Mononuclear cell (primary cell): Measurements from ENCODE around the gene CLDND2. TPM values are rescaled to one million over a fixed set of nuclear protein-coding genes. Genes with fewer than 3 reads are reported as not detected.

Experiments used
- H3K27me3 ChIP-seq: 2 replicates; pipeline ENCODE4 v1.6.0; 2011; ENCODE audit warnings: low read length, control low read depth; ENCODE audit not compliant: insufficient read depth
- H3K4me1 ChIP-seq: 2 replicates; pipeline ENCODE4 v1.5.1; 2011; ENCODE audit warnings: mild to moderate bottlenecking, low read length, control low read depth; ENCODE audit not compliant: insufficient read depth
- H3K4me3 ChIP-seq: 2 replicates; pipeline ENCODE4 v1.5.1; 2011; ENCODE audit warnings: mild to moderate bottlenecking, low read length, moderate library complexity
- H3K9me3 ChIP-seq: 2 replicates; pipeline ENCODE4 v1.5.1; 2011; ENCODE audit warnings: low read depth, mild to moderate bottlenecking, control low read depth, low read length
- total RNA-seq: library from RNA; depleted of rRNA; stranded (reverse); fragments of >200 nt; gene quantifications from one replicate; pipeline ENCODE4 v1.2.3, GENCODE V29; 2012

CLDND2 gene
- total RNA-seq, 1 donor: 0.10 TPM

DNA sequence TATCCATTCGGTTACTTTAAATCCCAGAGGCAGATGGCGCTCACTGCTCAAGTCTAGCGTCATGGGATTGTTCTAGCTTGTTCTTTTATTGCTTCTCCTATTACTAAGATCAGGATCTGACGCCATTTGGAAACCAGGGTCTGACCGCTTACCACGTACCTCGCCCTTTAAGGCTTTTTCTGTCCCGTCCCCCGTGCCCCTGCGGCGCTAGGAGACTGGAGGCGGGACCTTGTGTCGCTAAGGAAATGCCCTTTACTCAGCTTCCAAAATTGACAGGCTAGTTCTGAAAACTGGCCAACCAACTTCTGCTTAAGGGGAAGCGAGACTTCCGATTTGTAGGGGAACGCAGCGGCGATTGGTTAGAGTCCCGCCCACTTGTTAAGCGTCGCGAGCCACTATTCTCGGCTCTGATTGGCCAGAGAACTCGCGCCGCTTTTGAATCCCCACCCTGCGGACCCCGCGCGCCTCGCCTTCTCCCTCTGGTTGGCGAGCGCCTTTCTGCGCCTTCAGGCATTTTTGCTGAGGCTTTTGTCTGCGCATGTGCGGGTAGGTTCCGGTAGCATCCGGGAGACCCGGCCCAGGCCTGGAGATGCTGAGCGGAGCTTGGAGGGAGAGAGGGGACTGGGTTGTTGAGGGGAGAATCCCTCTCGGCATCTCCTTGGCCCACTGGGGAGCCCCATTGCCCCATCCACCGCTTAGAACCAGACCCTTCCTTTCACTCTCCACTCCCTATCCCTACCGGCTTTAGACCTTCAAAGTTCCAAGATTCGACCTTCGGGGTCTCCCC, 25.4 kb upstream of the CLDND2 start:
- no peaks in the 10 kb centered on the region for H3K27me3 ChIP-seq
- peak overlapping the region; percentile 35 for H3K4me3 ChIP-seq
- H3K9me3 ChIP-seq: no peaks in the 10 kb centered on the region
- peaks cover 42% of the 10 kb centered on the region for H3K4me1 ChIP-seq

DNA sequence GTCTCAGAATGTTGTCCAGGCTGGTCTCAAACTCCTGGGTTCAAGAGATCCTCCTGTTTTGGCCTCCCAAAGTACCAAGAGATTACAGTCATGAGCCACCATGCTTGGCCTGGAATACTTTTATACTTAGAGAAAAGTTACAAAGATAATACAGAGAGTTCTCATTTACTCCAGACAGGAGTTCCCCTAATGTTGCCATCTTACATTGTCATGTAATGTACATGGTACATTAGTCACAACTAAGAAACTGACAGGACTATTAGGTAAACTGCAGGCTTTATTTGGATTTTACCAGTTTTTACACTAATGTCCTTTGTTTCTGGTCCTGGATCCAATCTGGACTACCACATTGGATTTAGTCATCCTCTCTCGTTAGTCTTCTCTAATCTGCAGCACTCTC, 23.9 kb upstream of the CLDND2 start:
- Histone ChIP-seq H3K27me3 (no peaks in the 10 kb centered on the region), H3K9me3 (no peaks in the 10 kb centered on the region), H3K4me1 (peaks cover 42% of the 10 kb centered on the region), H3K4me3 (no peak overlapping the region)

DNA sequence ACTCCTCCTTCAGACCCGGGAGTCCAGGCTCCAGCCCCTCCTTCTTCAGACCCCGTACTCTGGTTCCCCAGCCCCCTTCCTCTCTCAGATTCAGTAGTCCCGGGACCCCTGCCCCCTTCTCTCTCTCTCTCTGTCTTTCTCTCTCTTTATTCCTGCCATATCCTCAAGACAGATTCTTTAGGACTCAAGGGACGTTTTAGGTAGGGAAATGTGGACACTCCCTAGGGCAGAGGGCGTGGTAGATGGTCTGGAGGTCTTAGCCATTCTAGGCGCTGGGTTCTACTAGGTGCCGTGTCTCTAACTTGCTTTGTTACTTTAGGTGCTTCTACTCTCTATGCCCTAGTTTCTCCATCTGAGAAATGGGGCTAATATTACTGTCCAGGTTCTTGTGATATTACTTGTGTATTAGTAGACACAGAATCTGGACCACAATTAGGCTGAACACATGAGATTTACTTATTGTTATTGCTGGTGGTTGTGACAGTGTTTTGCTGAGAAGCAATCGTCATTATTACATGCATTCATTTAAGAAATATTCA, 22.3 kb upstream of the CLDND2 start:
- H3K27me3 ChIP-seq: no peaks in the 10 kb centered on the region
- H3K9me3 ChIP-seq: no peaks in the 10 kb centered on the region
- H3K4me3 ChIP-seq: peak overlapping the region; percentile 3
- H3K4me1 ChIP-seq: peaks cover 40% of the 10 kb centered on the region

DNA sequence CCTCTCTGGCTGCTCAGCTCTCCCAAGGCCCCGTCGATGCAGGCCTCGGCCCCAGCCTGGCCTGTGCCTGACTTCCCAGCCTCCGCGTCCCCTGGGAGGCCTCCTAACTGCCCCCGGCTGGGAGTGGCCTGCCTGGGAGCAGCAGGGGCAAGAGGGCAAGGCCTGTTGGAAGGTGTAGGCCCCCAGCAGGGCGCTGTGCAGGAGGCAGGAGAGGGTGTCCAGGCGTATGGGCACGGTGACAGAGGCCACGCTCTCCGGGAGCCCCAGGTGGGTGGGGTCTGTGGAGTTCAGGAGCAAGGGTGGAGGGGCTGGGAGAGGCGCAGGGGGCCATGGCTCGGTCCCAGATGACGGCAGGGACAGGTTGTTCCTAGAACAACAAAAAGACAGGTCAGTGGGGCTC, 20.3 kb upstream of the CLDND2 start:
- Histone ChIP-seq H3K27me3 (no peaks in the 10 kb centered on the region), H3K4me3 (no peak overlapping the region), H3K9me3 (no peaks in the 10 kb centered on the region), H3K4me1 (peaks cover 20% of the 10 kb centered on the region)

DNA sequence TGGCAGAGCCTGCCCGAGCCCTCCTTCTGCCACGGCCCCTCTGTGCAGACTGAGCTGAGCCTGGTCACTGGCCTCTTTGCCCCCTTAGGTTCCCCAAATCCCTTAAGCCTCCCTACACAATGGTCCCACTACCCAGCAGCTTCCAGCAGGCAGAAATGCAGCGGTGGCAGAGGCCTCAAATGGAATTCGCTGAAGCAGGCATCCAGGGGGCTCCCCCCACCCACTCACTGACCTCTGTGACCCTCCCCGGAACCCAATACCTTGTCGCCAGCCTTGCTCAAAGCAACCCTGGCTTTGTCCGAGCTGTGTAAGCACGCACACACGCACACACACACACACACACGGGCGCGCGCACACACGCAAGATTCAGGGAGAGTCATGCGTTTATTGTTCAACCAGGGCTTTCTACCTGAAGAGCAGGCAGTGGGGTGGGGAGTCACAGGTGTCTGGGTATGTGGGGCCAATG, 19.2 kb upstream of the CLDND2 start, which contains the start of gene LIM2:
TSS of gene LIM2 (minus strand) at position 51 of the 466 bp plus-strand sequence. CDS start 531 bp downstream, outside the sequence.
- peaks cover 14% of the 10 kb centered on the region for H3K4me1 ChIP-seq
- no peaks in the 10 kb centered on the region for H3K27me3 ChIP-seq
- H3K4me3 ChIP-seq: peak within 1 kb of the TSS; percentile 30

DNA sequence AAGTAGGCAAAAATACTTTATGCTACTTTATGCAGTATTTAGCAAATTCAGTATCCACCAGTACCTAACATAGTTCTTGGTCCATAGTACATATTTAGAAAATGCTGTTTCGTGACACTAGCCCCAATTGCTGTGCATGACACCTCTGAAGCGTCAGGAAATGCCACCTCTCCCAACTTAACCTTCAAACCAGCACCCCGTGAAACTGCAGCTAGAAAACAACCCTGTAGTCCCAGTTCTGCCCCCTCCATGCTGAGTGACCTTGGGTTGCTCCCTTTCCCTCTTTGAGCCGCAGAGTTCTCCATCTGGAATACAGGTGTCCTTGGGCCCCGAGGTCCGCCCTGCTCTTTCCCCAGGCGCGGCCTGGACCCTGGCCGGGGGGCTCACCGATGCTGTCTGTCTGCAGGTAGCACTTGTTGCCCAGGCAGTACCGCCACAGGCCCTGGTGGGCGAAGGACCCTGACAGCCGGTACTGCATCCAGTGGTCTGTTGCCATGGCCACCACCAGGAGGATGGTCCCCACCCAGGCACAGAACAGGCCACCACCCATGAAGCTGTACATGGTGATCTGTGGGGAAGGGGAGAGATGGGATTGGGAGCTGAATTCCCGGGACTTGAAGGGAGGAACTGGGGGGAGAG, 18.2 kb upstream of the CLDND2 start:
- Histone ChIP-seq H3K9me3 (no peaks in the 10 kb centered on the region), H3K4me1 (peaks cover 14% of the 10 kb centered on the region), H3K27me3 (no peaks in the 10 kb centered on the region), H3K4me3 (peak overlapping the region; percentile 30)

More for the DNA sequence above, 19.2 kb upstream of the CLDND2 start, which contains the start of gene LIM2:
- H3K9me3 ChIP-seq: no peaks in the 10 kb centered on the region

DNA sequence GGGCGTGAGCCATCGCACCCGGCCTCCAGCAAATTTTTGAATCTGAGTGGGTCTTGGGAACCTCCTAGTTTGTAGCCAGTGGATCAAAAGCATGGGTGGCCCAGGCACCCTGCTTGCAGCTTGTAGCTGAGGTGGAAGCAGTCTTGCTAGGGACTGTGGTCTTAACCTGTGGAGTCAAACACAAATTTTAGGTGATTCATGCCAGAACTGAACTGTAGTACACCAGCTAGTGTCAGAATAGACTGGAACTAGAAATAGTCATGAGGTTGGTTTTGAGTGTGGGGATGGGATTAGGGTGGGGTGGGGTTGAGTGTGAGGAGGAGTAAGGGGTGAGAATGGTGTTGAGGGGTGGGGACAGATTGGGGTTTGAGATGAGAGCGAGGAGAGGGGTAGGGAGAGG, 13.2 kb upstream of the CLDND2 start:
- H3K4me1 ChIP-seq: no peaks in the 10 kb centered on the region

DNA sequence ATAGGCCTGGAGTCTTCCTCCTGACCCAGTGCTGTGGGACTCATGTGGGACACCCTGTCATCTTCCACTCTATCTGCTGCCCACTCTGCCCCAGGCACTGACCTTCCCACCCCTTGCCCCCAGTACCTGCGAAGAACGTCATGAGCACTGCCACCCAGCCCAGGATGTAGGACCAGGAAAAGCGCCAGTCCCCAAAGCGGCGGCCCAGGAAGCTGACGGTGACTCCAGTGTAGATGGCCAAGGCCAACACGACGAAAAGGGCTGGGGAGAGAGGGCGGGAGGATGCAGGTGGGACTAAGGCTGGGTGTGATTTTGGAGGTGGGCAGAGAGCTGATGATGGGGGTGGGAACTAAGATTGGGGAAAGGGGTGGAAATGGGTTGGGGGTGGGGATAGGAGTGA, 11.6 kb upstream of the CLDND2 start:
- H3K27me3 ChIP-seq: no peaks in the 10 kb centered on the region
- H3K9me3 ChIP-seq: no peaks in the 10 kb centered on the region
- peaks cover 10% of the 10 kb centered on the region for H3K4me1 ChIP-seq
- H3K4me3 ChIP-seq: no peak overlapping the region

More for the DNA sequence above, 13.2 kb upstream of the CLDND2 start:
- H3K27me3 ChIP-seq: no peaks in the 10 kb centered on the region
- H3K9me3 ChIP-seq: no peaks in the 10 kb centered on the region
- H3K4me3 ChIP-seq: no peak overlapping the region

DNA sequence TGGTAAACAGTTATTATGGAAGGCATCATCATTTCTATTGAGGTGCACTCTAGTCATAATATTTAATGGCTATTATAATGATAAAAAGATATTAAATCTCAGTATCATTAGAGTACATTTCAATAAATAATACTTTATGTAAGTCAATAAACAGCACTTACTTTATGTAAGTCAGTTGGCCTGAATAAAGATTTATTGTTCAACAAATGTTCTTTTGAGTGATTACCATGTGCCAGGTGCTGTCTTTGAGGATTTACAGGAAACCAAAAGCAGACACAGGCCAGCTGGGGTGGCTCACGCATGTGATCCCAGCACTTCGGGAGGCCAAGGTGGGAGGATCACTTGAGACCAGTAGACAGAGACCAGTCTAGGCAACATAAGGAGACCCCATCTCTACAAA, 8.6 kb upstream of the CLDND2 start:
- Histone ChIP-seq H3K4me1 (peaks cover 39% of the 10 kb centered on the region), H3K4me3 (no peak overlapping the region), H3K9me3 (no peaks in the 10 kb centered on the region), H3K27me3 (no peaks in the 10 kb centered on the region)

DNA sequence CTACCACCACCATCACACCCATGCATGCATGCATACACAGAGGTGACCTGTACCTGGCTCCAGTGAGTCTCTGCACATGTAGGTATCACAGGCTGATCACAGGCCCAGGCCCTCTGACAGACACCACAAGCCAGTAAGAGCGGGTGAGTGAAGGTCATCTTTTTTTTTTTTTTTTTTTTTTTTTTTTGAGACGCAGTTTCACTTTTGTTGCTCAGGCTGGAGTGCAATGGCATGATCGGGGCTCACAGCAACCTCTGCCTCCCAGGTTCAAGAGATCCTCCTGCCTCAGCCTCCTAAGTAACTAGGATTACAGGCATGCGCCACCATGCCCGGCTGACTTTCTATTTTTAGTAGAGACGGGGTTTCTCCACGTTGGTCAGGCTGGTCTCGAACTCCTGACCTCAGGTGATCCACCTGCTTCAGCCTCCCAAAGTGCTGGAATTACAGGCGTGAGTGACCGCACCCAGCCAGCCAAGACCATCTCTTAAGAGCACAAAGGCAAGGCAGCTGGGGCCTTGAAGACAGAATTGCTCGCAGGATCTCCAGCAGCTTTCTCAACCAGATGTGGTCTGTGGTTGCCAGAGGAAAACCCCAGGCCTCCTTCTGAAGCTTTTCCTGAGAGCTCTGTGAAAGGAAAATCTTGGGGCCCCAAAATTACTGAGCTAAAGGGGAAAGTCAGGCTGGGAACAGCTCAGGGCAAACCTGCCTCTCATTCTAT, 6.9 kb upstream of the CLDND2 start:
- Histone ChIP-seq H3K27me3 (no peaks in the 10 kb centered on the region), H3K4me1 (peaks cover 57% of the 10 kb centered on the region), H3K9me3 (no peaks in the 10 kb centered on the region), H3K4me3 (no peak overlapping the region)

DNA sequence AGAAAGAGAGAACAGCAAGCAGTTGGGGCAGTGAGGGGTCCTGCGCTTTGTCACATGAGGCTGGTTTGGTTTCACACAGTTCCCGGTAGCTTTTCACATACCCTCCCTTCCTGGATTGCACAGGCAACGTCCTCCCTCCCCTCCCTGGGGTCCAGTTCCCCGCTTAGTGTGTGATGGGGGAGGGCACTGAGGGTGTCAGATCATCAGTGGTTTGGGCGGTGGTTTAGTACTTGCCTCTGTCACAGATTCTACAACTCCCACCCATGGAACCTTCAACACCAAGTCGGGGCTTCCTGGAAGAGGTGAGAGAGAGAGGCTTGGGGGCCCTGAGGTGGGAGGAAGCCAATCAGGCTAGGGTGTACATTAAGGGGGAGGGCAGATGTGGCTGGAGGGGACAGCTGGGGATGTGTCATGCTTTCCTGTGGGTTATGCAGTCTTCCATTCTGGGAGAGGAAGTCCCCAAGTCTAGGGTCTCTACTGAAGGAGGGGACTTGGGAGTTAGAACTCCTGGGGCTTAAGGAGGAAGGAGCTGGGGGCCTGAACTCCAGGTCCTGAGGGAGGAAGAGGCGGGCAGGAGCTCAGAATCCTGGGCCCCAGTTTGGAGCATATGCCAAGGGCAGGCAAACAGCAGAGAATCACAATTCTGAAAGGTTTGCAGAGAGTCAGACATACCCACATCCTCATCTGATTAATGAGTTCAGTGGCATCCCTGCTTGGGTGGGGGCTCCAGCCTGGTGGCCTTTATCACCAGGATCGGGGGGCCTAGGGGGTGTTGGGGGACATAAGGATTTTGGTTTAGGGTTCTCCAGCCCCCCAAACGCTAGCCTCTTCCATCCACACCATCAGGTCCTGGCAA, 4.1 kb upstream of the CLDND2 start, which contains the start of gene NKG7:
TSS of gene NKG7 (minus strand) at position 6 of the 856 bp plus-strand sequence. CDS start 119 bp downstream, outside the sequence.
- no peaks in the 10 kb centered on the region for H3K27me3 ChIP-seq
- no peaks in the 10 kb centered on the region for H3K9me3 ChIP-seq
- peak within 1 kb of the TSS; percentile 50 for H3K4me3 ChIP-seq
- peaks cover 74% of the 10 kb centered on the region for H3K4me1 ChIP-seq

DNA sequence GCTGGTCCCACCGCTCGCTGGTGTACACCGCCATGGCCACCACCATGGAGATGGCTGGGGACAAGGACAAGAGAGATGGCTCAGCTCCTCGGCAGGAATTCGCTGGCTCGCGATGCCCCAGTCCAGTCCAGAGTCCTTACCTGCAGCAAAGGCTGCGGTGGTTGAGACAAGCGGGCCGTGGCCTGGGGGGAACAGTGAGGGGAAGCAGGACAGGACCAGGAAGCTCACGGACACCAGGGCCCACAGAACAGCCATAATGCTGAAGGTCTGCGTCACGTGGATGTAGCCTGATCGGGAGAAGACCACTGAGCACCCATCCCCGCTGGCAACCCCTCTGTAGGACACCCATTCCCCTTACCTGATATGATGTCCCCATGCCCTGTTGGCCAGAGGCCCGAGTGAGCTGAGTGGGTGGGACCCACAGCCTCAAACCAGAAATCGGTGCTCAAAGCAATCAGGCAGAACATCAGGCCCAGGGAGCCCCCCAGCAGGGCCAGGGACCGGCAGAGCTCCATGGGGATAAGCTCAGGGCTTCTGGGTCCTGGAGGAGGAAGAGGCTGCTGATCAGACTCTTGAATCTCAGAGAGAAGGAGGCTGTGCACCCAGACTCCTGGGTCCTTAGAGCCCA, 3.3 kb upstream of the CLDND2 start:
- peak overlapping the region; percentile 50 for H3K4me3 ChIP-seq
- no peaks in the 10 kb centered on the region for H3K9me3 ChIP-seq
- H3K4me1 ChIP-seq: peaks cover 79% of the 10 kb centered on the region
- H3K27me3 ChIP-seq: no peaks in the 10 kb centered on the region

DNA sequence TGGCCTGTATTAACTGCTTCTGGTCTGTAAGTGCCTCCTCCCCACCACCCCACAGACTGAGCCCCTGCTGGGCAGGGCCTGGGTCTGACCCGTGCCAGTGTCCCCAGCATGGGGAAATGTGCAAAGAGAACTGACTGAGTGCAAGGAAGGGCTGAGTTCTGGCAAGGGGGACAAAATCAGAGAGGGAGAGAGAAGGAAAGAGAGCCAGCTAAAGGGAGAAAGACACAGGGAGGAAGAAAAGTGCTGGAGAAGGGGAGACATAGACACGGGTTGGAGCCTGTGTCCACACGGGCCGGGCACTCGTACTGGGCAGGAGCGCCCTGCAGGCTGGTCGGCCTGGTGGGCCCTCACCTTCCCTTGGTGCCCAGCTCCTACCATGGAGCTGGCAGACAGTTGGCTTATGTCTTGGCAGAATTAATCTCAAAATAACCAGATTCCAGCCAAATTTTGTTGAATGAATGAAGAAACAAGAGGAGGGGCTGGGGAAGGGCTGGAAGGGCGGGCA, 2.4 kb upstream of the CLDND2 start:
- Histone ChIP-seq H3K9me3 (no peaks in the 10 kb centered on the region), H3K4me1 (peaks cover 85% of the 10 kb centered on the region), H3K27me3 (no peaks in the 10 kb centered on the region), H3K4me3 (peak overlapping the region; percentile 50)
